HG02610 (cell line): ENCODE data around the gene CUX1.
"Not testable (repeated sequence)": the region's sequence is repeated elsewhere in the genome, so short reads cannot be mapped to it uniquely, and the experiment has no call there.

Experiments
- ATAC-seq: cut with Tn5 transposase; IDR thresholded peaks from one replicate; pipeline ENCODE4 v1.9.1; 2021; ENCODE audit warnings: mild to moderate bottlenecking, moderate library complexity; ENCODE audit not compliant: unreplicated experiment

CUX1 gene

GRCh38 chr7:101913851-101914250 is 96.4 kb downstream of the CUX1 start:
- no peak for ATAC-seq

- ATAC-seq: no peak
Measured at GRCh38 chr7:101915000-101915399, 97.6 kb downstream of the CUX1 start.

GRCh38 chr7:101916041-101916800 is 98.8 kb downstream of the CUX1 start:
- ATAC-seq: no peak

- ATAC-seq: no peak
Measured at GRCh38 chr7:101916876-101917275, 99.5 kb downstream of the CUX1 start.

GRCh38 chr7:101917566-101917965 is 100.1 kb downstream of the CUX1 start:
- no peak for ATAC-seq

- ATAC-seq: no peak
Measured at GRCh38 chr7:101918426-101918825, 101.0 kb downstream of the CUX1 start.

- ATAC-seq: no peak
Measured at GRCh38 chr7:101919363-101920115, 102.1 kb downstream of the CUX1 start.

GRCh38 chr7:101921061-101921460 is 103.6 kb downstream of the CUX1 start:
- ATAC-seq: no peak

- not testable (repeated sequence) for ATAC-seq
Measured at GRCh38 chr7:101921546-101922489, 104.4 kb downstream of the CUX1 start.

GRCh38 chr7:101922631-101923601 is 105.5 kb downstream of the CUX1 start:
- no peak for ATAC-seq

GRCh38 chr7:101923602-101923985 is 106.2 kb downstream of the CUX1 start:
- ATAC-seq: no peak

- ATAC-seq: no peak
Measured at GRCh38 chr7:101924171-101924570, 106.7 kb downstream of the CUX1 start.

- ATAC-seq: no peak
Measured at GRCh38 chr7:101926265-101926664, 108.8 kb downstream of the CUX1 start.

GRCh38 chr7:101927389-101927788 is 110.0 kb downstream of the CUX1 start:
- ATAC-seq: no peak

GRCh38 chr7:101927802-101928201 is 110.4 kb downstream of the CUX1 start:
- no peak for ATAC-seq

- no peak for ATAC-seq
Measured at GRCh38 chr7:101929256-101929655, 111.8 kb downstream of the CUX1 start.

GRCh38 chr7:101929911-101930310 is 112.5 kb downstream of the CUX1 start:
- ATAC-seq: not testable (repeated sequence)

GRCh38 chr7:101932083-101932482 is 114.7 kb downstream of the CUX1 start:
- no peak for ATAC-seq

GRCh38 chr7:101933028-101933427 is 115.6 kb downstream of the CUX1 start:
- ATAC-seq: no peak

- no peak for ATAC-seq
Measured at GRCh38 chr7:101933688-101934121, 116.3 kb downstream of the CUX1 start.
